Measurements from ENCODE around the gene GRID1. TPM values are rescaled to one million over a fixed set of nuclear protein-coding genes. Genes with fewer than 3 reads are reported as not detected.

The GRID1 gene
- total RNA-seq, 1 donor from 2014 or later = not detected

DNA sequence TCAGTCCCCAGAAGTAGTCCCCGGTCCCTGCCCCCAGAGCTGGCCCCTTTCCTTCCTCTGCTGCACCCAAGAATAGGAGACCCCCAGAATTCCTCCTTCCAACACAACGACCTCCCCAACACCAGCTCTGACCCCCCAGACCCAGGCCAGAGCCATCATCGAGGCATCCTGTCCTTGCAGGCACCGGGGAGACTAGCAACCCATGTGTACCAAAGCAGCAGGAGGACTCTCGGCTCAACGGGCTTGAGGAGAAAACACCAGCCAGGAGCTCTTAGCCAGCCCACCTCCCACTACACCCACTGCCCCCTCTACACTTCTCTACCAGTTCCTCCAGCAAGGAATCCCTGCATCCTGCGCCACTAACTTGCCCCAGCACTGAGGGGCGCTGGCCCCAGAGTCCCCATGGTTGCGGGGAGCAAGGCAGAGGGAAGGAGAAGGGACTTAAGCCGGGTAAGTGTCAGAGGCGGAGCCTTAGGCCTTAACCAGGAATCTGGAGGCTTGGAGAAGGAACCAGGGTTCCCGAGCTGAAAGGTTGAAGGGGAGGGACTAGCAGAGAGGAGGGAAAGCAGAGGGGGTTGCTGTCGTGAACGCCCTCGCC is 3.9 kb downstream of the GRID1 start:
- H3K4me1 Mint-ChIP-seq = peaks cover 26% of the 10 kb centered on the region

DNA sequence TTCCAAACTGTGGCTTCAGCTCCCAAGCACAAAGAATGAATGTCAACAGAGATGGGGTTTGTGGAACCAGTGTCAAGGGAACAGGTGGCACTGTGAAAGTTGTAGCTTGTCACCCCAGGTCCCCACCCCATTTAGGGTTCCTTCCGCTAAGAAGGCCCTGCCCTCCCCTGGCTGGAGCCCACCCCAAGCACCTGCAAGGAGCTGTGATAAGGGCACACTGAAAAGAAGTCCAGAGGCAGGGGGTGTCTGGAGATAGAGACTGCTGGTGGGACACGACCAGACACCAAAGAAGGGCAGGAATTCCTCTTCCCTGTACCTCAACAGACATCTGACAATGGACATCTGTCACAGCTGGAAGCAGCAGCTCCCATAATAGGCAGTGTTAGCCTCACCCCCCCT is 4.5 kb downstream of the GRID1 start:
- intact Hi-C loops (cut with micrococcal nuclease) = no loop called here
- TF ChIP-seq, protein P1, sequence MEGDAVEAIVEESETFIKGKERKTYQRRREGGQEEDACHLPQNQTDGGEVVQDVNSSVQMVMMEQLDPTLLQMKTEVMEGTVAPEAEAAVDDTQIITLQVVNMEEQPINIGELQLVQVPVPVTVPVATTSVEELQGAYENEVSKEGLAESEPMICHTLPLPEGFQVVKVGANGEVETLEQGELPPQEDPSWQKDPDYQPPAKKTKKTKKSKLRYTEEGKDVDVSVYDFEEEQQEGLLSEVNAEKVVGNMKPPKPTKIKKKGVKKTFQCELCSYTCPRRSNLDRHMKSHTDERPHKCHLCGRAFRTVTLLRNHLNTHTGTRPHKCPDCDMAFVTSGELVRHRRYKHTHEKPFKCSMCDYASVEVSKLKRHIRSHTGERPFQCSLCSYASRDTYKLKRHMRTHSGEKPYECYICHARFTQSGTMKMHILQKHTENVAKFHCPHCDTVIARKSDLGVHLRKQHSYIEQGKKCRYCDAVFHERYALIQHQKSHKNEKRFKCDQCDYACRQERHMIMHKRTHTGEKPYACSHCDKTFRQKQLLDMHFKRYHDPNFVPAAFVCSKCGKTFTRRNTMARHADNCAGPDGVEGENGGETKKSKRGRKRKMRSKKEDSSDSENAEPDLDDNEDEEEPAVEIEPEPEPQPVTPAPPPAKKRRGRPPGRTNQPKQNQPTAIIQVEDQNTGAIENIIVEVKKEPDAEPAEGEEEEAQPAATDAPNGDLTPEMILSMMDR (IDR thresholded peaks at IDR 0.05) = no peak

More for the DNA sequence above, 3.9 kb downstream of the GRID1 start:
- H3K4me3 Mint-ChIP-seq = no peak overlapping the region
- peak overlapping the region; percentile 41 for H3K27ac Mint-ChIP-seq
- TF ChIP-seq, protein P1 (IDR thresholded peaks at IDR 0.05) = no peak
- POLR2A ChIA-PET = no interaction called here
- CTCF ChIA-PET = interaction anchor here (1.4 kb wide), 1 partner anchor 13 kb away, joined by 5 read pairs; no protein-coding TSS in a partner anchor
- ATAC-seq (ENCODE audit: low read depth) (no peak), DNase-seq (no peak)
- peaks cover 33% of the 10 kb centered on the region for H3K27me3 Mint-ChIP-seq
- intact Hi-C loops (cut with micrococcal nuclease) = no loop called here
- H3K36me3 Mint-ChIP-seq (ENCODE audit: low read depth) = no peaks in the 10 kb centered on the region
- no peaks in the 10 kb centered on the region for H3K9me3 Mint-ChIP-seq

DNA sequence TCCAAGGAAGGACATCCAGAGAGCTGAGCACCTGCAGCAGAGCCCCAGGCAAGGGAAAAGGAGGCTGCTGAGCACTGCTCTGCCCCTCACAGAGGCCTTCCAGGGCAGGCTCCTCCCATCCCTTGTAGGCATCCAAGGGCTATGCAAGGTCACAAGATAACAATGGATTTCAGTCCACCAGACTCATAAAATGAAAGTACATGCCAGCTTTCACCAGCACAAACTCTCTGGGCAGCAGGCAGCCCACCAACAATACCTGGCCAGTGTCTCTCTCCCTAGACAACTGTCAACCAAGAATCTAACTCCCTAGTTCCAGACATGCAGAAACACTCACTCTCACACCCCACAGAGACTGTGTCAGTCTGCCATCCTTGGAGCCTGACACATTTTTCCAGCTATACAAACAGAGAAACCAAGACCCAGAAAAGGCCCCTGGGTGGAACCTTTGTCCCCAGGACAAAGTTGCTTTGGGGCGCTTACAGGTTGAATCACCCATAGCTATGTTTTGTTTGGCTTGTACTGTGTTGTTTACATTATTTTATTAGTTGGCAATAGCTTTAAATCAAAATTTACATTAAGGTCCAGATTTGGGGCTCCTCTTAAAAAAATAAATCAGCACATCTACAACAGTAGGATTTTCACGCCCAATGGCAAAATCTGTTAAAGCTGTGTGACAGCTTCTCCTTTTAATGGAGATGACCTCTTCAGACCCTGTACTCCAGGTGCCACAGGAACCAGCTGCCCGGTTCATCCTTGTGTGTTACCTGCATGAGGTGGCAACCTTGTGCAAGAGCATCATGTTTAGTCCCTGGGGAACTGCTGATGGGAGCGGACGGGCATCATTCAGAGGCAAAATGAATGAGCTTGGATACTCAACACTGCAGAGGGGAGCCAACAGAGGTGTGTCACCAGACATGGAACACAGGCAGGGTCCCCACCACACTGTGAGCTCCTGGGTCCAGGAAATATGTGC is 5.2 kb downstream of the GRID1 start:
- Mint-ChIP-seq H3K36me3 (ENCODE audit: low read depth) (no peaks in the 10 kb centered on the region), H3K27me3 (peaks cover 30% of the 10 kb centered on the region), H3K4me3 (no peak overlapping the region), H3K4me1 (peaks cover 26% of the 10 kb centered on the region), H3K9me3 (no peaks in the 10 kb centered on the region), H3K27ac (no peak overlapping the region)
- DNase-seq = no peak
- no peak for ATAC-seq (ENCODE audit: low read depth)
- POLR2A ChIA-PET = no interaction called here
- intact Hi-C loops (cut with micrococcal nuclease) = no loop called here
- TF ChIP-seq, protein P1 (IDR thresholded peaks at IDR 0.05) = no peak
- CTCF ChIA-PET = interaction anchor here (1.4 kb wide), 1 partner anchor 14 kb away, joined by 5 read pairs; no protein-coding TSS in a partner anchor

More for the DNA sequence above, 4.5 kb downstream of the GRID1 start:
- CTCF ChIA-PET = interaction anchor here (1.4 kb wide), 1 partner anchor 13 kb away, joined by 5 read pairs; no protein-coding TSS in a partner anchor
- DNase-seq (no peak), ATAC-seq (ENCODE audit: low read depth) (no peak)
- POLR2A ChIA-PET = no interaction called here
- H3K27ac Mint-ChIP-seq = peak overlapping the region; percentile 41
- peaks cover 24% of the 10 kb centered on the region for H3K4me1 Mint-ChIP-seq
- H3K27me3 Mint-ChIP-seq = peaks cover 30% of the 10 kb centered on the region
- no peak overlapping the region for H3K4me3 Mint-ChIP-seq
- no peaks in the 10 kb centered on the region for H3K9me3 Mint-ChIP-seq
- no peaks in the 10 kb centered on the region for H3K36me3 Mint-ChIP-seq (ENCODE audit: low read depth)

DNA sequence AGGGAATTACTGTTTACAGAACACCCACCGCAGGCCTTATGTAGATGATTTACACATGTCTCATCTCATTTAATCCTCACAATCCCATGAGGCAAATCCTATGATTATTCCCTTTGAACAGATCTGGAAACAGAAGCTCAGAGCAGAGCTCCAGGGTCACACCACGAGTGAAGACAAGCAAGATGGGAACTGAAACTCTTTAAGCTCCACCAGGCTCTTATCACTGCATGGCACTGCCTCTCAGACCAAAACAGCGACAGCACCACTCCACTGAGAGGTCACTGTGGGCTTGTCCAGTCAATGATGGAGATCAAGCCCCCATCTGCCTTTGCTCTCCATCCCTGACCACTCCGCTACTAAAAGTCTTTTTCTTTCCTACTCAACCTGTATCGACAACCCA is 5.9 kb downstream of the GRID1 start:
- Mint-ChIP-seq H3K36me3 (ENCODE audit: low read depth) (no peaks in the 10 kb centered on the region), H3K4me3 (no peak overlapping the region), H3K27me3 (peaks cover 29% of the 10 kb centered on the region), H3K4me1 (peaks cover 33% of the 10 kb centered on the region), H3K9me3 (no peaks in the 10 kb centered on the region), H3K27ac (no peak overlapping the region)
- peak; percentile 2 for DNase-seq
- ATAC-seq (ENCODE audit: low read depth) = no peak
- TF ChIP-seq, protein P1 (IDR thresholded peaks at IDR 0.05) = no peak
- ChIA-PET CTCF (interaction anchor here (1.0 kb wide), 1 partner anchor 357 kb away, joined by 3 read pairs; no protein-coding TSS in a partner anchor), POLR2A (no interaction called here)
- intact Hi-C loops (cut with micrococcal nuclease) = no loop called here

DNA sequence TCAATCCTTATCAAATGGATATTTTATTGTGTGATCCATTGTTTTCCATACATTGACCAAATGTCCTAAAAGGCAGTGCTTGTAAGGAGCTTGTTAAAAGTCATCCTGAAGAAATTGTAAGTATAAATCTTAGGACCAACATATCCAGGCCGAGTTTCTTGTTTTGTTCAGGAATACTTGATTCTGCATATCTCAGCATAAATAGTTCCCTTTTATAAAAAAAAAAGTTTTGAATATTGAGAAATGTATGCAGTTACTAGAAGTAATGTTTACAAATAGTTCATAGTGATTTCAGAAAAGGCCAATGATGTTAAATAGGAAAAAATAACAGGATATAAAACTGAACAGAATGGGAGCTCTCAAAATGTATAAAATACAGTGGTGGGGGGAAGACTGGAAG is 6.6 kb downstream of the GRID1 start:
- CTCF ChIA-PET = interaction anchor here (1.0 kb wide), 1 partner anchor 357 kb away, joined by 3 read pairs; no protein-coding TSS in a partner anchor
- TF ChIP-seq, protein P1 (IDR thresholded peaks at IDR 0.05) = no peak

More for the DNA sequence above, 6.6 kb downstream of the GRID1 start:
- no peak overlapping the region for H3K4me3 Mint-ChIP-seq
- no peaks in the 10 kb centered on the region for H3K9me3 Mint-ChIP-seq
- no peak overlapping the region for H3K27ac Mint-ChIP-seq
- H3K36me3 Mint-ChIP-seq (ENCODE audit: low read depth) = no peaks in the 10 kb centered on the region
- intact Hi-C loops (cut with micrococcal nuclease) = no loop called here
- H3K4me1 Mint-ChIP-seq = peaks cover 36% of the 10 kb centered on the region
- ATAC-seq (ENCODE audit: low read depth) (no peak), DNase-seq (no peak)
- peaks cover 25% of the 10 kb centered on the region for H3K27me3 Mint-ChIP-seq
- POLR2A ChIA-PET = no interaction called here

Measured in activated B cell treated with CpG ODN at 0.5 μM for 24 hours (primary cell).